K562 (cell line): ENCODE results near the gene OLFML2B. TPM values are rescaled to one million over a fixed set of nuclear protein-coding genes. Genes with fewer than 3 reads are reported as not detected.

Source experiments
- C11orf30 ChIP-seq: fragments of 450-650 bp; IDR thresholded peaks from 2 replicates; pipeline ENCODE4 v1.6.1; 2016; ENCODE audit warnings: low read depth, mild to moderate bottlenecking
- CCAR2 ChIP-seq: fragments of 200-400 bp; formaldehyde crosslinking; IDR thresholded peaks from 2 replicates; pipeline ENCODE4 v1.6.1; 2017; ENCODE audit warnings: mild to moderate bottlenecking, low read depth, low read length
- CCNT2 ChIP-seq: IDR thresholded peaks from 2 replicates; pipeline ENCODE4 v1.6.1; 2011; ENCODE audit warnings: borderline replicate concordance, low read depth, mild to moderate bottlenecking, moderate library complexity, mixed read lengths, low read length; ENCODE audit not compliant: insufficient read length; ENCODE audit errors: extremely low read depth
- CHD1 ChIP-seq: fragments of 200-600 bp; sonication (generic); IDR thresholded peaks from one replicate; pipeline ENCODE4 v1.6.1; 2012; ENCODE audit warnings: mild to moderate bottlenecking, moderate library complexity, low read length, inconsistent platforms
- GATAD2A ChIP-seq: fragments of 450-650 bp; IDR thresholded peaks from 2 replicates; pipeline ENCODE4 v1.6.1; 2017
- HDAC1 ChIP-seq, 2 experiments: fragments of 450-650 bp; IDR thresholded peaks; 2 replicates each; pipeline ENCODE4 v1.6.1; 2016 to 2017; ENCODE audit warnings: inconsistent platforms in 1 of 2, mild to moderate bottlenecking in 1 of 2, moderate library complexity in 1 of 2
- HES1 ChIP-seq: fragments of 450-650 bp; IDR thresholded peaks from 2 replicates; pipeline ENCODE4 v1.6.1; 2016; ENCODE audit warnings: low read depth, mild to moderate bottlenecking, moderate library complexity
- IRF9 ChIP-seq: fragments of 450-650 bp; IDR thresholded peaks from 2 replicates; pipeline ENCODE4 v1.6.1; 2016; ENCODE audit warnings: missing biosample characterization, missing genetic modification characterization
- MTA2 ChIP-seq: fragments of 450-650 bp; IDR thresholded peaks from 2 replicates; pipeline ENCODE4 v1.6.1; 2016; ENCODE audit warnings: low read depth
- MXD1 ChIP-seq: fragments of 250-450 bp; sonication (Bioruptor Pico); IDR thresholded peaks from 2 replicates; pipeline ENCODE4 v1.8.0; 2021; ENCODE audit warnings: borderline replicate concordance, mild to moderate bottlenecking, moderate library complexity; ENCODE audit not compliant: poor library complexity, severe bottlenecking
- NFE2 ChIP-seq: IDR thresholded peaks from 2 replicates; pipeline ENCODE4 v1.6.1; 2014; ENCODE audit warnings: antibody characterized with exemption, low read depth
- NKRF ChIP-seq: fragments of 450-650 bp; IDR thresholded peaks from 2 replicates; pipeline ENCODE4 v1.6.1; 2016; ENCODE audit warnings: borderline replicate concordance
- RCOR1 ChIP-seq, 2 experiments: IDR thresholded peaks; 2 replicates each; pipeline ENCODE4 v1.6.1; 2012; ENCODE audit warnings: low read depth in 2 of 2, low read length in 2 of 2, borderline replicate concordance in 1 of 2, improper control_type of control experiment in 1 of 2
- SMAD4 ChIP-seq: fragments of 250-450 bp; sonication (Bioruptor Pico); conservative IDR thresholded peaks from 2 replicates; pipeline ENCODE4 v1.8.0; 2021; ENCODE audit warnings: inconsistent platforms, mild to moderate bottlenecking, moderate library complexity
- SMARCA4 ChIP-seq: fragments of 450-650 bp; IDR thresholded peaks from 2 replicates; pipeline ENCODE4 v1.6.1; 2016
- TAL1 ChIP-seq: fragments of 450-650 bp; IDR thresholded peaks from 2 replicates; pipeline ENCODE4 v1.6.1; 2016; ENCODE audit warnings: mild to moderate bottlenecking
- ZBTB49 ChIP-seq: sonication (generic); formaldehyde crosslinking; IDR thresholded peaks from 2 replicates; pipeline ENCODE4 v1.8.0; 2022; ENCODE audit warnings: missing genetic modification reagents, mild to moderate bottlenecking, borderline replicate concordance
- ZNF384 ChIP-seq: IDR thresholded peaks from 2 replicates; pipeline ENCODE4 v1.6.1; 2012; ENCODE audit warnings: low read depth, low read length, improper control_type of control experiment
- polyA plus RNA-seq, 8 experiments: library from polyadenylated mRNA; depleted of rRNA in 4 of 8; stranded (reverse) in 5 of 8; unstranded in 3 of 8; fragments of >200 nt; fragmentation: Nextera tagmentation in 2 of 8; fragmentation: Illumina TruSeq in 1 of 8; extraction: Ambion mirVana in 2 of 8; extraction: Trizol in 1 of 8; gene quantifications; 2 replicates each; pipeline versions ENCODE4 v1.2.1 to v1.2.3, GENCODE V29; 2011 to 2014; ENCODE audit warnings: inconsistent platforms in 1 of 8, missing spikeins in 1 of 8
- total RNA-seq, 7 experiments: library from RNA; depleted of rRNA in 6 of 7; stranded (reverse); fragments of >200 nt in 6 of 7; fragmentation: Illumina TruSeq in 2 of 7; extraction: Trizol in 2 of 7; gene quantifications; 2 replicates each; pipeline versions ENCODE4 v1.2.1 to v1.2.3, GENCODE V29; 2011 to 2021; ENCODE audit warnings: low replicate concordance in 1 of 7

Gene OLFML2B
- total and polyA plus RNA-seq, 9 of the 15 experiments (the other 6 are each of a cell fraction or from before 2014, with no cell fraction given): not detected

- TF ChIP-seq MXD1 (no peak), HDAC1 (IDR thresholded peaks at IDR 0.05) (peak in 1 of 2 experiments; percentile 32; a peak in 1 of 4 replicates), HES1 (peak; percentile 29; the same call in 1 of the 2 replicates), SMARCA4 (peak; percentile 86), CHD1 (no peak), ZNF384 (0 out of 2 replicates have a peak, but pooled peaks have one; percentile 12), ZBTB49 (no peak), CCNT2 (peak; percentile 46), NKRF (no peak), MTA2 (peak; percentile 34; the same call in 1 of the 2 replicates), NFE2 (peak; percentile 95), CCAR2 (no peak), RCOR1 (IDR thresholded peaks at IDR 0.05; ENCODE audit: borderline replicate concordance in 1 of 2, low read depth in 2 of 2, low read length in 2 of 2) (peak in 1 of 2 experiments; percentile 58; a peak in 1 of 4 replicates), C11orf30 (peak; percentile 89), SMAD4 (CRISPR knock-in tag) (no peak), IRF9 (tag) (no peak), TAL1 (peak; percentile 53; the same call in 1 of the 2 replicates), GATAD2A (peak; percentile 92; the same call in 1 of the 2 replicates)
Measured at GRCh38 chr1:161953256-161953920, 70.3 kb downstream of the OLFML2B start (continued).
